Measurements from ENCODE around the gene TSPYL4.

DNA sequence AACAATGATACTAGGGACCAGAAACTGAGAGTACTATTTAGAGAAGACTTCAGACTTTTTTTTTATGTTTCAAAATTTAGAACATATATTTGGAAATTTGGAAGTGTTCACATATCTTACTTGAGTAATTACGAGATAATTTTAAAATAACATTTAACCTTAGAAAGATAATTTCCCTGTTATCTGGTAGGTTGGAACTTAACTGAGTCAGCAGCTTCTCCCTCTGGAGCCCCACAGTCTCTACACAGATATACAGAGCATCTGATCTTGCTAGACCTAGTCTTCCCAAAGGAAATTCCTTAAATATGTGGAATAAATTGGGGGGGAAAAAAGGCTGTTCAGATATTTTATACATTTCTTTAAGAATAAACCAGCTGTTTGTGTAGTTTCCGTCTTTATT is 48.6 kb downstream of the TSPYL4 start:
- TF ChIP-seq, protein P1, sequence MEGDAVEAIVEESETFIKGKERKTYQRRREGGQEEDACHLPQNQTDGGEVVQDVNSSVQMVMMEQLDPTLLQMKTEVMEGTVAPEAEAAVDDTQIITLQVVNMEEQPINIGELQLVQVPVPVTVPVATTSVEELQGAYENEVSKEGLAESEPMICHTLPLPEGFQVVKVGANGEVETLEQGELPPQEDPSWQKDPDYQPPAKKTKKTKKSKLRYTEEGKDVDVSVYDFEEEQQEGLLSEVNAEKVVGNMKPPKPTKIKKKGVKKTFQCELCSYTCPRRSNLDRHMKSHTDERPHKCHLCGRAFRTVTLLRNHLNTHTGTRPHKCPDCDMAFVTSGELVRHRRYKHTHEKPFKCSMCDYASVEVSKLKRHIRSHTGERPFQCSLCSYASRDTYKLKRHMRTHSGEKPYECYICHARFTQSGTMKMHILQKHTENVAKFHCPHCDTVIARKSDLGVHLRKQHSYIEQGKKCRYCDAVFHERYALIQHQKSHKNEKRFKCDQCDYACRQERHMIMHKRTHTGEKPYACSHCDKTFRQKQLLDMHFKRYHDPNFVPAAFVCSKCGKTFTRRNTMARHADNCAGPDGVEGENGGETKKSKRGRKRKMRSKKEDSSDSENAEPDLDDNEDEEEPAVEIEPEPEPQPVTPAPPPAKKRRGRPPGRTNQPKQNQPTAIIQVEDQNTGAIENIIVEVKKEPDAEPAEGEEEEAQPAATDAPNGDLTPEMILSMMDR (conservative IDR thresholded peaks at IDR 0.05; ENCODE audit: low read length) = no peak
- no peak for TF ChIP-seq EZH2phosphoT487 (IDR thresholded peaks at IDR 0.05; ENCODE audit: borderline replicate concordance, low read depth, low read length)
